CD4-positive, alpha-beta T cell treated with Interferon alpha-2 for 1 hour (primary cell): Measurements from ENCODE around the gene RASGEF1C.

Experiments
- DNase-seq, 2 donors: peaks; one replicate each; pipeline ENCODE4 v3.0.0-alpha.2; 2020 to 2022

RASGEF1C gene

DNA sequence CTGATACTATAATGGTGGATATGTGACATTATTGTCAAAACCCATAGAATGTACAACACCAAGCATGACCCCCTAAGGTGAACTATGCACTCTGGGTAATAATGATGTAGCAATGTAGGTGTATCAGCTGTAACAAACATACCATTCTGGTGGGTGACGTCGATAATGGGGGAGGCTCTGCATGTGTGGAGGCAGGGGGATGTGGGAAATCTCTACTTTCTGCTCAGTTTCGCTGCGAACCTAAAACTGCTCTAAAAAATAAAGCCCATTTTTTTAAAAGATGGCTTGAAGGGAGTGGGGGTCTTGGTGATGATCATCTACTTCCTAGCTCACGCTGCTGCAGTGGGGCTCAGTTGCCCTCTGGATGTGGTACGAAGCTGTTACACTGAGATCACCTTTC lies 51.1 kb downstream of the RASGEF1C start:
- no peak for DNase-seq

GRCh38 chr5:180156141-180156540 lies 52.9 kb downstream of the RASGEF1C start:
- no peak for DNase-seq

- DNase-seq, result no peak
Measured at GRCh38 chr5:180155365-180155926, 53.6 kb downstream of the RASGEF1C start.

DNA sequence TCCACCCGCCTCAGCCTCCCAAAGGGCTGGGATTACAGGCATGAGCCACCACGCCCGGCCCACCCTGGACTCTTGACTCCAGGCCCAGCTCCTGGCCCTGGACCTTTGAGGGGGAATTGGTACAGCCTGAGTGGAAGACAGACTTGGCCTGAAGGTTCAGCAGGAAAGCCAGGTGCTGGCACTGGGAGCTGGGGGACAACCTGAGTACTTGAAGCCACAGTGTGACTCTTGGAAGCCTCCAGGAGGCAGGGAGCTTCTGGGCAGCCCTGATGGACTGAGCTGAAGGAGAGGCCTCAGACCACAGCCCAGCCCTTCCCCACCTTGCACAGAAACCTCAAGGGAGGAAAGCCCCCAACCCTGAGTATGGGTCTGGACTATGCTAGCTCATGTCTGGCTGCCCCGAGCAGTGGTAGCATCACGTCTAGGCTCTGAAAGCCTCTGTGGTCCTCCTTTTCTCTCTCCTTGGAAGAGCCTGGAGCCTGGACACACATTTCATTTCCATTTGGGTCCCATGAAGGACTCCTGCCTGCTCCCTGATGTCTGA lies 54.1 kb downstream of the RASGEF1C start:
- DNase-seq, result no peak

DNA sequence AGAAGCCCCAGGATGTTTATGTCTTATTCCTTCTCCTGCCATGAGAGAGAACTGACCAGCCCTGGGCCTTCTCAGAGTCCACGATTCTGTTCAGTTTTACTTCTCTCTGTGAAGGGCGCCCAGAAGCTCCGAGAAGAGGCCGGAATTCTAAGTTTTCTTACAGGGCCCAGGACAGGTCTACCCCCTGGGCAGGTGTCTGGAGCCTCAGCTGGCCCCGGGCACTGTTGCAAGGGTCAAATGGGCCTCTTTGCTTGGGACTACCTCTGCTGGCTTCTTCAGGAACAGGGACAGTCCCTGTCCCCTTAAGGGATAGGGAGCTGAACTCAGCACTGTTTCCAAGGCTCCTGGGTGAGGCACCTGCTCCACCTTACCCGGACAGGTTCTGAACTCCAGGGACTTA lies 55.0 kb downstream of the RASGEF1C start:
- no peak for DNase-seq

DNA sequence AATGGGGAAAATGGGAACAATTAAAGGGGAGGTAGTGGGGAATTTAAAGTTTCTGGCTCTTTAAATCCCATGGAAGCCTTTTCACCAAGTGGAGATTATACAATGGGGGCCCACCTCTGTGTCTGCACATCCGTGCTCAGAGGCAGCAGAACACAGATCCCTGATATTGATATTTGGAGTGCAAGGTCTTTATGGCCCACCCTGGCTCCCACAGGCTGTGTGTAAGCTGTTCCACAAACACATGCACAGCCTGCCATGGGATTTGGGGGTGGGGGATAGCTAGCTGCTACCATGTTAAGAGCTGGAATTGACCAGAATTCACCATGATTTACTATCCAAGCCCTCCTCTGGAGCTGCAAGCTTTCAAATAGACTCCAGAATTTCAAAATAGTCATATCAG lies 55.9 kb downstream of the RASGEF1C start:
- DNase-seq, result no peak

DNA sequence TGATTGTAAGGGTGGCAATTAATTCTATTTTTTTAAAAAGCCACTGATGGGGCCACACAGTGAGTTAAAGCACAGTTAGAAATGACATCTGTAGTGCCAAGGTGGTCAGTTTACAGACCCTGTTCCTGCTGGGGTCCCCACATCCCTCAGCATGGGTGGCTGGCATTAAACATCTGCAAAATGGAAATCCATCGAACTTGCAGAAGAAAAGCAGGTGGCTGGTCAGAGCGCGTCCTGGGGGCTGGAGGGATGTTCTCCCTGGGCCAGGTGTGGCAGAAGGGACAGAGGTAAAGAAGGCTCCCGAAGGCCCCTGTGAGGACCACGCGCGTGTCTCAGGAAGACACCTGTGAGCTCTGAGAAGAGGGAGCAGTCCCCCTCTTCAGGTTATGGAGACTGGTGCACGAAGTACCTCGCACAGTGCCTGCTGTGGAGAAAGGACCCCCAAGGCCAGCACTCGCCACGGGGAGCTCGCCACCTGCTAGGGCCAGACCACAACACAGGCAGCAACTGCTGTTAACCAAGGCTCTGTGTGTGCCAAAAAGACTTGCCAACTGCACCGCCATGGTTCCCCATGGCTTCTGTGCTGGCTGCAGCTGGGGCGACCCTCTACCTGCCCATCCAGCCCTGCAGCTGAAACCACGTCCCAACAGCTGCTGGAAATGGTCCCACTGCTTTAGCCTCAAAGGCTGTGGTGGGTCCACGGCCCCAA lies 65.2 kb downstream of the RASGEF1C start:
- DNase-seq, result no peak

DNA sequence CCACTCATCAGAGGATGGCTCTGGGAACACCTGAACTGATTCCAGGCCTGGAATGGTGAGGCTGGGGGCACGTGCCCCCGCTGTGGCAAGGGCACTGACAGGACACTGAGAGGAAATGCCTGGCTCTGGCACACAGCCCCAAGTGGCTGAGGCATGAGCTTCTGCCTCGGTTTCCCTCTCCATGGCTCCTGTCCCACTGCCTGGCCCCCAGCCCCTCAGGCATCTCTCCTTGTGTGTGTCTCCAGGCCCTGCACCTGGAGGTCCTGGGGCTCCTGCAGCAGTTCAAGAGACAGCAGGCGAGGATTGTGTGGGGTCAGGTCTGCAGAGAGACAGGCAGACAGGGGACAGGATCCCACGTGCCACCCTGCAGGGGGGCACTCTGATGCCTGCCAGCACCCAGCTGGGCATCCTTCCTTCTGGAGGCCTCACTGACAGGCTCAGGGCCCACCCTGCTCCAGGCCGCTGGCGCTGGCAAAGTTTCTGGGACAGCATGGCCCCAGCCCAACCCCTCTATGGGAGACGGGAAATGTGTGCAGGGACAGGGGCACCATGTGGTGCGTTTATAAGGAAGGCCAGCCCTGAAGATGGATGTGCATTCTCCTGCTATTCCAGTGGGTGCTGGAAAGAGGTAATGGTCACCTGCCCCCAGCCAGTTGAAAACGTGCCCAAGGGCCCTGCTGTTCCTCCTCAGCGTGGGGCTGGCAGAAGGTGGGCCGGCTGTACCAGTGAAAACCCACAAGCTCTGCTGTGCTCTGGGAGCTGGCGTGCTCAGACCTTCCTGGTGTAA lies 66.0 kb downstream of the RASGEF1C start:
- no peak for DNase-seq

DNA sequence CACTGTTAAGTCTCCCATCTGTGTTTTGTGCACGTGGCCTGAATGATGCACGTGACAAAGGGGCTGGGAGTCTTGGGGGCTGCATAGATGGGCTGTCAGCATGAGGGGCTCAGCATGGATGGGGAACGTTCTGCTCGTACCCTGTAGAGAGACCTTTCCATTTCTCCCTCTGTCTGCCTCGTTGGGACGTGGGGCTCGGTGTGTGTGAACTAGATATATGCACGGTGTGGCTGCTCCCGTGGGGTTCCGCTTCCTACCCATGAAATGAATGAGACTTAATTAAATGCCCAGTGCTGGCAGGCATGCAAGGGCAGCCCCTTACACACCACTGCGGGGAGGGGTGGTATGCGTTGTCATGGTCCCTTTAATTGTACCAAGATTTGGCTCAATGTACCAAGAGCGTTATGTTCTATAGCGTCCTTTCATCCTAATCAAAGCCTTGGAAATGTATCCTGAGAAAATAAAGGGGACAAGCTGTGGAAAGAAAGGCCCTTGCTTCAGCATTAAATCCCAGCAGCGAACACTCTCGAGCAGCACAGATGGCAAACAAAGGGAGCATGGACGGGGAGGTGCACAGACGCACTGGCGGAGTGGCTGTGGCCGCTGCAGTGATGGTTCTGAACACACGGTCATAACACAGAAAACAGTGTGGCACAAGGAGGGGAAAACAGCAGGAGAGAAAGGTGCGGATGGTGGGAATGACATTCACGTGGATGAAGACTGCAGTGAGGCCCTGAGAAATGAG lies 66.8 kb downstream of the RASGEF1C start:
- no peak for DNase-seq

GRCh38 chr5:180141068-180141660 lies 67.8 kb downstream of the RASGEF1C start:
- no peak for DNase-seq

DNA sequence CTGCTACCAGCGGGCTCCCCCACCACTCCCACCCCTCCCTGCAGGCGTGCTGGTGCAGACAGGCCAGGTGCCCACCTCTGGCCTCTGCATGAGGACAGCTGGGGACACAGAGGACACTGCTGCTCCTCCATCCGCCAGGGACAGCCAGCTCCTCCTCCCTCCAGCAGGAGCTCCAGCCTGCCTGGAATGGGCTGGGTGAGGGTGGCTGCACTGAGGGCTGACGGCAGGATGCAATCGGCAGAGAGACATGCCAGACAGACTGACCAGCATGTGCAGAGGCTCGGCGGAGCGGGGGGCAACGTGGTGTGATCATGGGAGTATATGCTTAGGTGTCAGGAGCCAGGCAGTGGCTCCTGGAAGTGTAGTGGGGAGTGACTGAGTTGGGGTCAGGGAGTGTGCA lies 68.4 kb downstream of the RASGEF1C start:
- DNase-seq, result no peak

DNA sequence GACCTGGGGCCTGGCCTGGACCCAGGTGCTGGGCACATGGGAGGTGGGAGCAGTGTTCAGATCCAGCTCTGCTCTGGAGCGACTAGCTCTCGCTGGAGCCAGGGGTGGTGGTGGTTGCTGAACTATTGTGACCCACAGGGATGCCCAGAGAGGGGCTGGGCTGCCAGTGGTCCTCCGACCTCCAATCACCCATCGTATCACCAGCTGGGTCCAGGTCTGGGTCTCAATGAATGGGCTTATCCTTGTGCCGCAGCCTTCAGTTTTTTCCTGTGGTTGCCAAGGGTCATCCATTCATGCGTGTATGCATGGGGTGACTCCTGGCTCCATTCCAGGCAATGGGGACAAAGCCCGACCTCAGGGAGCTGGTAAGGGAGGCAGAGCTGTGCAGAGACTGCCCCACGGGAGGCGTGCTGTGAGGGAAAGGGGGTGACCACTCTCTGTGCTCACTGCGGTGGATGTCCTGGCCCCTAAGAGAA lies 68.9 kb downstream of the RASGEF1C start:
- DNase-seq, result no peak

- no peak for DNase-seq
Measured at GRCh38 chr5:180139731-180140055, 69.3 kb downstream of the RASGEF1C start.

DNA sequence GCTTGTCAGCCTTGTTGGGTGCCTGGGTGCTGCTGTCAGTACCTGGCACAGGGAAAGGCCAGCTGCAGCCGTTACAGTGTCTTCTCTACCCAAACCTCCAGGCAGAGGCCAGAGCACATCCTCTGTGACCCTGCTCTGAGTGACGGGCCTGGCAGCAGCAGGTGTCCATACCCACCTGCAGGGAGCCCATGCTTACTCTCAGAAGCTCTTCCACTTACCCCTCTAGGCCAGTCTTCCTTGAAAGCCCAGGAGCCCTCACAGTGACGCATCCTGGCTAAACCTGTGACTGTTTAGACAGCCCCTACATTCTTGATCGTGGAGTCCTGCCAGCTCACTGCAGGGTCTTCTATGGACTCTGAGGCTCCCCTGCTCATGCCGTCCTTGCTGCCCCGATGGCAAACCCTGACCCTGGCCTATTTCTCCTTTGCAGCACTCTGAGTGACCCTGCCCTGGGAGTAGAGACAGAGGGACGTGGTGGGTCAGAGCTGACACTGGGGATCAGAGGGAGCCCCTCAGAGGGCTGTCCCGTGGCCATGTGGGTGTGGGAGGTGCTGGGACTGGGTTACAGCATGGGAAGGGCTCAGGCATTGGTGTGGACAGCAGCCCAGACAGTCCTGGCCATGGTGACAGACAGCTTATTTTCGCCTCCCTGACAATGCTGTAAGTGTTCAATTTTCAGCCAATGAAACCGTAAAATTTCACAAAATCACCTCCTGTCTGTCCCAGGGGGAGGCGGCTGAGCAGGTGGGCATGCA lies 69.9 kb downstream of the RASGEF1C start:
- no peak for DNase-seq

DNA sequence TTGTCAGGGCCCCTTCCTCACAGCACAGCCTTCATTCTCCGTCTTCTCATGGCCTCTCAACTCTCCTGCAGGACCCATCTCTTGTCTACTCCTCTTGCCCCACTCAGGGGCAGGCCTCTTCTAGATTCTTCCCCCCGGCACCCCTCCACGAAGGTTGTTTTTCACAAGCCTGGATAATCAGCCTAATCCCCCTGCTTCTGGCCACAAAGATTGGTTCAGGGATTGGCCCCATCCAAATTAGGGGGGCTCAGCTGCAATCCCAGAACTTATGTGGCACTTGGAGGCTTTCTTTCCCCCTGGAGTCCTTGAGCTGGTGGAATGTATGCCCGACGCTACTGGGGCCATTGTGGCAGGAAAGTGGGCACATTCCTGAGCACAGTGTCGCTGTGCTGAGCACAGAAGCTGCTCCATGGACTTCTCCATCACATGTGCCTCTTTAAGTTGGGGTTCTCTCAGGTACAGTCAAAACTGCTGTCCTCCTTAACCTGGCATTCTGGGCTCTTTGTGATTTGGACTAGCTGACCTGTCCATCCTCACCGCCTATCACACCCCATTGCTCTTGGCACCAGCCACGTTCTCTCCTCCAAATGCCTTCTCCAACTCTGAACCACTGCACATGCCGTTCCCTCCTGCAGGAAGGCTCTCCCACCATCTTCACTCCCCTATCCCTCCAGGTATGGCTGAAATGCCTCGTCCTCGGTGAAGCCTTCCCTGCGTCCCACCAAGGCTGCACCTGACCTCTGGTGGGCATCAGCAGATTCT lies 70.6 kb downstream of the RASGEF1C start:
- no peak for DNase-seq

DNA sequence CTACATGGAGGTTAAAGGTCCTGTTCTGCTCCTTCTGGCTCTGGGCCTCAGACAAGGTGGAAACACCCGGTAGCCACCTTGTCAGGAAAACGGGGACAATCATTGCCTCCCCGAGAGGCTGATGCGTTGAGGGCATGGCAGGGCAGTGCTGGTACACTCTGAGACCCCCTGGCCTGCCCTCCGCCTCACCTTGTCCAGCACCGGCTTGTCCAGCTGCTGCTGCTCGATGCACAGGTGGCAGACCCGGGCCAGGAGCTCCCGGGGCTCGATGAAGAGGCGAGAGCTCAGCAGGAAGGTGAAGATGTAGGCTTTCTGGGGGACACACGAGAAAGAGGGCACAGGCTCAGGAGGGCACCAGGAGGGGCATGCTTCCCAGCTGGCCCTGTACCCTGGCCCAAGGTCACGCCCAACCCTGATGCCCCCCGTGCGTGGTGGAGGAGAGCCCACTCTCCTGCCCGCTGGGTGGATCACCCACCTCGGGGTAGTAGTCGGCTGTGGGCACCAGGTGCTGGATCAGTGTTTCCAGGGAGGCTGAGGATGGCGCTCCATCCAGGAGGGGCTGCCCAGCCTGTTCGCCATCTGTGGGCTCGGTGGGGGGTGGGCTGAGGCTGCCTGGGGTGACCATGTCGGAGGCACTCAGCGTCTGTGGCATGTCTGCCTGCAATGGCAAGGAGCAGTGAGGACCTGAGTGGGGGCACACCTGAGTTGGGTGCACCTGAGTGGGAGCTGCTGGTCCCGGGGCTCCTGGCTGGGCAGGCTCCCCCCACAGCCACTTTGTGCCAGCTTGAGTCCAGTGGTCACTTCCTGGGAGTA lies 71.4 kb downstream of the RASGEF1C start:
- DNase-seq, result no peak

GRCh38 chr5:180136630-180137381 lies 72.2 kb downstream of the RASGEF1C start:
- DNase-seq, result no peak

DNA sequence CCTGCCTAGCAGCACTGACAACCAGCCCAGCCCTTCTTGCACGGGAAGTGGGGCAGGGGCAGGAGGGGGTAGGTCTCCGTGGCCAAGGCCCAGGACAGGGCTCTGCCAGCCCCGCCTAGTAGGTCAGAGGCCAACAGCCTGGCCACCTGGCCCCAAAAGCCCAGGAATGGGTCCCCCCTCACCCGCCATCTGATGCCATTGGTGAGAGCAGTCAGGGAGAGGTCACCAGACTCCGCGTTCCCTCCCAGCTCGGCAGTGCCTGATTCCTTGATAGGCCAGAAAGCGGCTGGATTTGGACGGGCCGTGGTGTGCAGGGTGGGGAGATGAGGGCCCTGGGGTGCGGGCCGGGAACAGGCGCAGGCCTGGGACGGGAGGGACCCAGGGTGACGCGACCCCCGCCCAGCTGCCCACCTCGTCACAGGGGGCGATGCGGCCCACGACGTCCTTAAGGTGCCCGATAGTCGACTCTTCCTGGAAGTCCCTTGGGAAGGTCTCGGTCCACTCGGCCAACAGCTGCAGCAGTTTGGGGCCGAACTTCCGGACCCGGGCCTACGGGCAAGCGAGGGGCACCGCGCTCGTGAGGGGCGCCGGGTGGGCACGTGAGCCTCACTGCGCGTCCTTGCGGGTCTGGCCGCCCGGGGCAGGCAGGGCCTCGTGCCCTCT lies 72.9 kb downstream of the RASGEF1C start:
- no peak for DNase-seq
